Astrocyte (in vitro differentiated cells and primary cell): ENCODE results near the gene RHBG.
"Not testable (repeated sequence)": the region's sequence is repeated elsewhere in the genome, so short reads cannot be mapped to it uniquely, and the experiment has no call there.

Experiments used
- EZH2 ChIP-seq: IDR thresholded peaks from 2 replicates; pipeline ENCODE4 v1.6.1; 2012; ENCODE audit warnings: mild to moderate bottlenecking, low read length, inconsistent platforms; ENCODE audit not compliant: insufficient read depth
- TF ChIP-seq, protein P1 (sequence below): IDR thresholded peaks from 2 replicates; pipeline ENCODE4 v1.5.1; 2011; ENCODE audit warnings: low read depth, mild to moderate bottlenecking, inconsistent platforms, low read length, moderate library complexity; ENCODE audit not compliant: insufficient read depth

DNA sequence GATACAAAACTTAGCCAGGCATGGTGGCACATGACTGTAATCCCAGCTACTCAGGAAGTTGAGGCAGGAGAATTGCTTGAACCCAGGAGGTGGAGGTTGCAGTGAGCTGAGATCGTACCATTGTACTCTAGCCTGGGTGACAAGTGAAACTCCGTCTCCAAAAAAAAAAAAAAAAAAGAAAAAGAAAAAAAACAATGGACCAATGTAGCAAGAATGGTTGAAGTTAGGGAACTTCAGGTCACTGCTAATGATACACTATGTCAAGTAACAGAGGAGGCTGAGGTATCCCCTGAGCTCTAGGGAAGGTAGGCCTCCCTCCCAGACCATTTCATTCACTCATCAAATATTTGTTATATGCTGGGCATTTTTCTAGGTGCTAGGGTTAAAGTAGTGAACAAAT is 23.0 kb upstream of the RHBG start:
- TF ChIP-seq, protein P1, sequence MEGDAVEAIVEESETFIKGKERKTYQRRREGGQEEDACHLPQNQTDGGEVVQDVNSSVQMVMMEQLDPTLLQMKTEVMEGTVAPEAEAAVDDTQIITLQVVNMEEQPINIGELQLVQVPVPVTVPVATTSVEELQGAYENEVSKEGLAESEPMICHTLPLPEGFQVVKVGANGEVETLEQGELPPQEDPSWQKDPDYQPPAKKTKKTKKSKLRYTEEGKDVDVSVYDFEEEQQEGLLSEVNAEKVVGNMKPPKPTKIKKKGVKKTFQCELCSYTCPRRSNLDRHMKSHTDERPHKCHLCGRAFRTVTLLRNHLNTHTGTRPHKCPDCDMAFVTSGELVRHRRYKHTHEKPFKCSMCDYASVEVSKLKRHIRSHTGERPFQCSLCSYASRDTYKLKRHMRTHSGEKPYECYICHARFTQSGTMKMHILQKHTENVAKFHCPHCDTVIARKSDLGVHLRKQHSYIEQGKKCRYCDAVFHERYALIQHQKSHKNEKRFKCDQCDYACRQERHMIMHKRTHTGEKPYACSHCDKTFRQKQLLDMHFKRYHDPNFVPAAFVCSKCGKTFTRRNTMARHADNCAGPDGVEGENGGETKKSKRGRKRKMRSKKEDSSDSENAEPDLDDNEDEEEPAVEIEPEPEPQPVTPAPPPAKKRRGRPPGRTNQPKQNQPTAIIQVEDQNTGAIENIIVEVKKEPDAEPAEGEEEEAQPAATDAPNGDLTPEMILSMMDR = not testable (repeated sequence)
- not testable (repeated sequence) for TF ChIP-seq EZH2
